GM18498 (cell line): ENCODE data around the gene THBD.

Source experiments
- ATAC-seq: cut with Tn5 transposase; IDR thresholded peaks from one replicate; pipeline ENCODE4 v1.9.1; 2021; ENCODE audit warnings: mild to moderate bottlenecking, moderate library complexity; ENCODE audit not compliant: unreplicated experiment

Gene THBD, protein sequence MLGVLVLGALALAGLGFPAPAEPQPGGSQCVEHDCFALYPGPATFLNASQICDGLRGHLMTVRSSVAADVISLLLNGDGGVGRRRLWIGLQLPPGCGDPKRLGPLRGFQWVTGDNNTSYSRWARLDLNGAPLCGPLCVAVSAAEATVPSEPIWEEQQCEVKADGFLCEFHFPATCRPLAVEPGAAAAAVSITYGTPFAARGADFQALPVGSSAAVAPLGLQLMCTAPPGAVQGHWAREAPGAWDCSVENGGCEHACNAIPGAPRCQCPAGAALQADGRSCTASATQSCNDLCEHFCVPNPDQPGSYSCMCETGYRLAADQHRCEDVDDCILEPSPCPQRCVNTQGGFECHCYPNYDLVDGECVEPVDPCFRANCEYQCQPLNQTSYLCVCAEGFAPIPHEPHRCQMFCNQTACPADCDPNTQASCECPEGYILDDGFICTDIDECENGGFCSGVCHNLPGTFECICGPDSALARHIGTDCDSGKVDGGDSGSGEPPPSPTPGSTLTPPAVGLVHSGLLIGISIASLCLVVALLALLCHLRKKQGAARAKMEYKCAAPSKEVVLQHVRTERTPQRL

DNA sequence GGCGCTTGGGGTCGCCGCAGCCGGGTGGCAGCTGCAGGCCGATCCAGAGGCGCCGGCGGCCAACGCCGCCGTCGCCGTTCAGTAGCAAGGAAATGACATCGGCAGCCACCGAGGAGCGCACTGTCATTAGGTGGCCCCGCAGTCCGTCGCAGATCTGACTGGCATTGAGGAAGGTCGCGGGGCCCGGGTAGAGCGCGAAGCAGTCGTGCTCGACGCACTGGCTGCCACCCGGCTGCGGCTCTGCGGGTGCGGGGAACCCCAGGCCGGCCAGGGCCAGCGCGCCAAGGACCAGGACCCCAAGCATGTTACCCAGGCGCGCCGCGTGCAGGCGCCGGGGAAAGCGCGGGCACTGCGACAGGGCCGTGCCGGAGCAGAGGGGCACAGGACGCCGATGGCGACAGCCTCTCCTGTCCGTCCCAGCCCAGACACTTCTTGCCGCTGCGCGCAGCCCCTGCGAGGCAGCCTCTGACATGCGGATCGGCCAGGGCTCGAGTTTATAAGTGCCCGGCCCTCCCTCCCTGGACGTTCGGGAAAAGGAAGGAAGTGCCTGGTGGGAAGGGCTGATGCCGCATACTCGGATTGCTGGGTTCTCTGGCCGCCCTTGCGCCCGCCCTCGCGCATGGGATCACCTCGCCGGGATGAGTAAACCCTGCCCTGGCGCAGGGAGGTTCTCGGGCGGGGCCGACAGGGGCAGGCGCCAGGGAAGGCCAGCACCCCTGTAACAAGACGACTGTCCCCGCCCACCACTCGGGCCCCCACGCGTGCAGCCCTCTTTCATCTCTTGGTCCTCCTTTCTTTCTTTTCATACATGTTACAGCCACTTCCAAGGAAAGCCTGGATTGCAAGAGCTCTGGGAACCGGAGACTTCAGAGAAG lies at the start of gene THBD:
Gene THBD (minus strand): TSS at position 472 of the 875 bp plus-strand sequence. CDS start 168 bp downstream, at position 304.
- ATAC-seq, result no peak

DNA sequence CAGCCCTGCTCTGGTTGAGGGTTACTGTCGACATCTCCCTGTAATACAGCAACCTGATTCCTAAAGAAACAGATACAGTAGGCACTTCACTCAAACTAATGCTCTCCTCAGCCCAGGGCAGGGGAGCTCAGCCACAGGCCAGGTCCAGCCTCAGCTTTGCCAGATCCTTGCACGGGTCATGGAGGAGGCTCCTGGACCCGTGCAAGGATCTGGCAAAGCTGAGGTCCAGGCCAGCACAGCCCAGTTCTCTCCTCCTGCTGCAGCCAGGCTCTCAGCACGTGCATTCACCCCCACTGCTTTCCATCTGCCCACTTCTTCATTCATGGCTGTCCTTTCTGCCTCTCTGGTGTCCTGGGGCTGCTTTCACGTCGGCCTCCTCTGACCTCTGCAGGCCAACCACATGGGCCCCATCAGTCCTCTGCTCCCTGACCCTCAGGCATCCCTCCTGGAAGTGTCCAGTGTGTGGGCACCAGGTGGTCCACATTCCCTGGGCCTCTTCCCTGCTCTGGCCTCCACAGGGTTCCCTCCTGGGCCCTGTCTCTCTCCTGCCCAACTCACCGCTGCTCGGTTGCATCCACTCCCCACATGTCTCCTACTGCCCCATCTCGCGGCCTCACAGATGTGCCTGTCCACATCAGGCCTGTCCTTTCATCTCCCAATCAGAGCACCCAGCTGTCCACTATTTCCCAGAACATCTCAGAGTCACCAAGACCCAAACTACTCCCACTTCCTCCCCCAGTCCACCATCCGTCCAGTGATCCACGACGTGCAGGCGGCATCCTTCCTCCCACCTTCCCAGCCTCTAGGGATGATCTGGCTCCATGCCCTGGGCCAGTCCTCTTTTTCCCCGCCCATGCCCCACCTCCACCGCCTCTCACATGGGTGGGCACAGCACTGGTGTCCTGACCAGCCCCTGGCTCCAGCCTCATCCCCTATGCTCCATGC lies 48.4 kb upstream of the THBD start:
- ATAC-seq, result no peak

DNA sequence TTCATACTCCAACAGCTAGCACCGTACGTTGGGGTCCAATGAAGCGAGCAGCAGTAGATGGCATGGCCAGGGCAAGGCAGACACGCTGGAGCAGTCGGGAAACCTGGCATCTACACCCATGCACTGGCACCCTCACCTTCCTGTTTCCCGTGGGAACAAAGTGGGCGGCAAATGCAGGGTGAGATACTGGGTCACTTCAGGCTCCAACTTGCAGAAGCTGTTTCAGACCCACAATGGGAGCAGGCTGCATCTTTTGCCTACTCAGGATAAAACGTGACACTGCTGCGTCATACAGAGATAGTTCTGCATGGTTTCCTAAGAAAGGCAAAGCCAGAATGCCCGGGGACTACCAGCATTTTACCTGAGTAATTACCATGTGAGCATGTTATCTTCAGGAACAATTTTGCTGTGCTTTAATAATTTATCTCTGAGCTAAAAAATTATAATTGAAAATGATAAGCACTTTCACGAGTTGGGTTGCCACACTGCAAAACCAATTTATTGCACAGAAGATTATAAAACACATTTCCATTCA lies 47.6 kb upstream of the THBD start:
- no peak for ATAC-seq

DNA sequence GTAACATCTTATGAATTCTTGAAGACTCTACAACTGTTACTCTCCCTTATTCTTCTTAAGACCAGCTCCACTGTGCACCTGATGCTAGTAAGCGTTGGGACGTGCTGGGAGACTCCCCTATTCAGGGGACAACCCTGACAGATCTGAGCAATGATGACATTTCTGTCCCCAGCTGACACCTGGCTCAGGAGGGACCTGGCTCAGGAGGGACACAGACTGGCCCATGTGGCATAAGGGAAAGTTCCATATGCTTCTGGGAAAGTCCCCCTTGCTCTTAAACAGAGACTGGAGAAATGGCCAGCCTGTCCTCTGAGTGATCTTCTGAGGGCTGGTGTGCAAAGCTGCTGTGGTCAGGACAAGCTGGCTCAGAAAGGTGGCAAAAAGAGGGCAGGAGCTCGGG lies 46.6 kb upstream of the THBD start:
- ATAC-seq, result no peak

DNA sequence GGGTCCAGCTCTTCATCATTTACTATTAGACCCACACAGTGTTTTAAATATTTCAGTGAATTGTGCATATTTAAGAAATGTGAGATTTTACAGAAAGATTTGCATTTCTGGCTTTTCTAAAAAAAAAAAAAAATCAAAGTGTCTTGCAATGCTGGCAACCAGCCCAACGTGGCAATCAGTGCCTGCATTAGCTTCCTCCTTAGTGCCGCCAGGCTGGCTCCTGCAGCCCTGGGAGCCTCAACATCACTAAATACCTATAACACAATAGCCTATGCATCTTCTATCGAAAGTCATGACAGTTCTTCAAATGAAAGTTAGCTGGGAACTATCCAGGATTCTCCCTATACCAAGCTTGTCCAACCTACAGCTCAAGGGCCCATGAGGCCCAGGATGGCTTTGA lies 46.0 kb upstream of the THBD start:
- no peak for ATAC-seq

DNA sequence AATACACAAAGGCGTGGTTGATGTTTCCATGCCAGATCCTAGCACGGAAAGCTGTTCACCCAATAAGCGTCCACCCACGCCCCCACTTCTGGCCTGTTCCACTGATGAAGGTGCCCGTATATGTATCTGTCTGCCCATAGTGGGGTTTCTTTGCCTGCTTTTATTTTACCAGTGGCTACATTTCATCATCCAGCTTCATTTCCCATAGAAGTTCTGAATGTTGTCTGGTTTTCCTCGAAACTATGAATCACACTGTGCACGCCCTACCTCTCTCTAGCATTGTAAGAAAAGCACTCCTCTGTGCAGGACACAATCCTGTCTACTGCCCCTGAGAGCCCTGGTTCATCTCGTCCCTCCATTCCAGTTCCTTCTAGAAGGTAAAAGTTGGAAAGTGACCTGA lies 45.5 kb upstream of the THBD start:
- ATAC-seq, result no peak

DNA sequence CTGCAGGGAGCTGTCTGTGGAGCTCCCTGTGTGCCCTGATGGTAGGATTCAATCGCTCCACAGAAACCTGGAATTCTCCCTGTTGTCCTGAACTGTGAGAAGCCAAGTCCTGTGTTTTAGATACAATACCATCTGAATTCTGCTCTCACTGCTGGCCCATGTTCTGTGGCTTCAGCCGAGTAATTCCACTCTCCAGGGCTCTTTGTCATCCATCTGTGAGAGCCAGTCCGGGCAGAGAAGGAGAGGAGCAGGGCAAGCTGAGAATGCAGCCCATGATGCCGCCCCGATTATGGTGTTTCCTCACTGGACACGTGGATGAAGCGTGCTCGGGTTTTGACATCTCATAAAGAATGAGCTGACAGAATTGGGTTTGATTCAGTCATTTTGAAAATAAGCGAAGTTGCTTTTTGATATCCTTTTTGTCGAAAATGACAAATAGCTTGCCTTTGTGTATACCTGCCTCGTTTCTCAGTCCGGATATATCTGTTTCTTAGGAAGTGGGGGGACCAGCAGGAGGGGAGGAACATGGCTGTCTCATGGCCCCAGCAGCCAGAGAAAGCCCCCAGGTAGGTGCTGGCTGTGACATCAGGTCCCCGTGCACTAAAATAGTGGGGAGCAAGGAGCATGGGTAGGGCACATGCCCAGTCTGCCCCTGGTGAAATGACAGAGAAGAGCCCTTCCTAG lies 44.9 kb upstream of the THBD start:
- no peak for ATAC-seq

DNA sequence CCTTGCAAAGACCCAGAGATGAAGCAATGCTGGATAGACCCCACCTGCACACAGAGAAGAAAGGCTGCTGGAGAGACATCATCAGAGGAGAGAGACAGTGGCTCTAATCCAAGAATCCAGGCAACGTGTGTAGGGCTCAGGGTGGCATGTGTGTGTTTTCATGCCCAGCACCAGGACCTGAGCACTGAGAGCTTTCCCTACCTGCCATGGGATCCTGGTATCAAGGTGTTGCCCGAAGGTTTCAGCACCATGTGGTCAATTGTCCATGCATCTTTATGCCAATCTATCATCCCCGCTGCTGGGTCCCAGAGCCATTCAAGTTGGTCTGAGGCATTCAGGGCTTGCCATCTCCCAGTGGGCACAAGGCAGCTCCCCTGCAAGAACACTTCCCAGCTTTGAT lies 44.1 kb upstream of the THBD start:
- no peak for ATAC-seq

DNA sequence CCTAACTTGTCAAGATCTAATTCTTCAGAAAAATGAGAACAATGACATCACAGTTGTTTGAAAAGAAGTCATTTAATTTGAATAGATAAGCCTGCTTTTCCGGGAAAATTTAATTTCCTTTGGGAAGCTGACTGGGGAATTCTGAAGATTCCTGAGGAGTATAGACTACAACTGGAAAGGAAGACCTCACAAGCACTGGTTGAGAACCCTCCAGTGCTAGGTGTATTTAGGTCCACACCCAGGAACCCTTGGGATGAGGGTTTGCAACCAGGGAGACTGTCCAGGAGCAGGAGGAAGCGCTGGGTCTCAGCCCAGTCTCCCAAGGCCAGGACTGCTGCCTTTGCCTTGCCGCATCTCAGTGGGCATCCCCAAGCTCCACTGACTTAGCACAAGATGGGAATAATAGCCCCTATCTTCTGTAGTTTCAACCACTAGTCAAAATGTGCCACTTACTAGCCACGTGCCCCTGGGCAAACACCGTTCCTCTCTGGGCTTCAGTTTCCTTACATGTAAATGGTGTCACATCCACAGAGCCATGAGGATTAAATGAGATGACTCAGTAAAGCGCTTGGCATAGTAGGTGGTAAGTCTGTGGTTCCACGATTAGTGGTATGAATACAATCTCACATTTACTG lies 43.5 kb upstream of the THBD start:
- ATAC-seq, result no peak

DNA sequence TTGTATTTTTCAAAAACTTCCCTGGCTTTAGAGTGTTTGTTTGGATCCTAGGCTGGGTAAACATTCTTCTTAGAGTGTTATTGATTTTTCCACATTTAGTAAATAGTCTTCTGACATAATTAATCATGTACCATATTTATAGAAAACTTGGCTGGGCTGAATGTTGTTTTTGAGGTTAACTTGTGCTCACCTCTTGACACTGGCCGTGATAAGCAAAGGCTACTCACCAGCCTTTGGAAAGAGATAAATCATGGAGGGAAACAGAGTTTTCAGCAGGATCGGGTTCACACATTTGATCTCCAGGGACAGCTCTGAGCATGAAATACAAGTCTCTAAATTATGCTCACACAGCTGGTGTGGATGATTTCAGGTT lies 42.9 kb upstream of the THBD start:
- no peak for ATAC-seq

DNA sequence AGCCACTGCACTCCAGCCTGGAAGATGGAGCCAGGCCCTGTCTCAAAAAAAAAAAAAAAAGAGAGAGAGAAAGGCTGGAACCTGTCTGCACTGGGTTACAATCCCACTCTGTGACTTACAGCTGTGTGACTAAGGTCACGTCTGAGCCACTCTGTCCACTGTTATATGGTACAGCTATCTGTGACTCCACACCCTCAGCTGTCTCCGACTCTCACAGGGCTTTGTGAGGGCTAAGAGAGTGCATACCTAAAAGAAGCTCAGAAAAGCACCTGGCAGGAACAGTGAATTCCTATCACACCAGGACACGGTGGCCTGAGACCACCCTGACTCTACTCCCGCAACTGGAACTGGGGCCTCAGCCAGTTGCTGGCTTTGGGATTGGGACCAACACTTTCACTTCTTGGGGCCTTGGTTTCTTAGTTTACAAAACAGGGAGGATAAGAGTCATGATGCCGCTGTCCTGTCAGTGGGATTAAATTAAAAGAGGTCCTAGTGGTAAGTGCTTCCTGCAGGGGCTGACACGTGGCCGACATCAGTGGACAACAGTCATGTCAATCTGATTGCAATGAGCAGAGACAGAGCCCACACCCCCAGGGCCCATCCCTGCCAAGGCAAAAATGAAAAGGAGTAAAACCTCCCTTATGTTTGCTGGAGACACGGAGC lies 42.4 kb upstream of the THBD start:
- ATAC-seq, result no peak

DNA sequence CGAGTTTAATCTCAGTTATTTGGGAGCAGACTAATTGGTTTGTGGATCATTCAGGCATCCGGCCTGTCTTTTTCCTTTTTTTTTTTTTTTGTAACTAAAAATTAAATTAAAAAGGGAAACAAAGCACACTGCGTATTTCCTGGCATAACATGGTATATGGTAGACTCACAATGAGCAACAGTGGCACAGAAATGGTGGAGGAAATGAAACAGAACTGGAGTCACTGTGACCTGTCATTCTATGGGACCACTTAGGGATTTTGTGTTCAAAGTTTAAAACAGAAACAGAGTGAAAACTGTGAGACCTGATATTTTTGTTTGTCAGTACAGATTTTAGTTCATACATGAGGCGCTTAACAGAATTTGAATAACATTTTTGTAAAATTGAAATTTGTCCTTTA lies 41.4 kb upstream of the THBD start:
- ATAC-seq, result no peak

DNA sequence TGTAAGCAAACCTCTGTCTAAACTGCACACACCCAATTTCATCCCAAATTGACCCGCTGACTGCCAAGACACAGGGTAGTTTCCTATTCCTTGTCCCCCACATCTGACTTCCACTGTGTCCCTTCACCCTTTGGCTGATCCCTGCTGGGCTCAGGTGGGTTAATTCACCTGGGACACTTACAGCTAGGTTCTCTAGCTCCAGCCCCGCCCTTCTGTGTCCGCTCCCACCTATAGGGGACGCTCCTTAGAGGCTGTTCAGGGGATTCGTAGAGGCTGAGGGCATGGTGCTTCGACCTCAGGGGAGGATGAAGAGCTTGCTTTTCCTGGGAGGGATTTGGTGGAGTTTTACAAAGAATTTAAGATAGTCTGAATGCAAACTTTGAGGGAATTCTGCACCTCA lies 40.7 kb upstream of the THBD start:
- no peak for ATAC-seq

DNA sequence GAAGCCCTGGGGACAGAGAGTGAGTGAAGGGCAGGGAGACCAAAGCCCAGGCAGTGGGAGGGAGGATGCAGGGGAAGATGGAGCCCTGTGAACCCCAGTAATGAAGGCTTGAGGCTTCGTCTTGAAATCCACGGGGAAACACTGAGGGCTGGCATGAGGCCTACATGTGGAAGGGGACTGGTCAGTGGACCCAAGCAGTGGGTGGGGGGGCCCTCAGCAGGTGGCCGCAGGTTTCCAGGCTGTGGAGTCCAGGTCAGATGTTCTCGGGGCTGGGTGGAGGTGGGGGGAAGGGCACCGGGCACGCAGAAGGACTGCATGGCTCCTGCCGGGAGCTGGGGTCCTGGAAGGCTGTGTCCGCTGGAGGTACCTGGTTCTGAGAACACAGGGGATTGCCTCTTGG lies 39.4 kb upstream of the THBD start:
- no peak for ATAC-seq

DNA sequence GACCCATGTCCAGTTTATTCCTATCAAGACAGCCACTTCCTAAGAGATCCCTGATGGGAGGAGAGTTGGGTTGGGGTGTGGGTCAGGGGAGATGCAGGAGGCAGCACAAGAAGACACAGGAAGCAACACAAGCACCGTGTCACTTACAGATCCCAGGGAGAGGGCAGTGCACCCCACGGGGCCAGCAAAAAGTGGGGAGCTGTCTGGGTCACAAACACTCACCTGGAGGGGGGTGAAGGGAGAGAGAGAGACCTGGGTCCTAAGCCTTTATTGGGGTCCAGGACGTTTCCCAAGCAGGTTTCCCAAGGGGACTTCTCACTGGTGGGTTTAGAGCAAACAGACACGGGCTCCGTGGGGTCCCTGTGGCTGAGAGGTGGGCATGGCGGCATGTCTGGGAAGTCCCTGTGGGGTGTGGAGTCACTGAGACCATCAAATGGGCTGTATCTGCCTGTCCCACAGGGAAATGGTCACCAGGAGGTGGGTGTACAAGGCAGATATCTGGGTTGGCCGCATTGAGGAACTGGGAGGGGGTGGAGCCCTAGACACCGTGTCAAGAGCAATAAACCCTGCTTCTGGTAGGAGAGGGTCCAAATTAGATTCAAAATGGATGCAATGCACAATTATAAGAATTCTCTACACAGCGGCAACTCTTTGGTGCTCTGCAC lies 38.2 kb upstream of the THBD start:
- ATAC-seq, result no peak

DNA sequence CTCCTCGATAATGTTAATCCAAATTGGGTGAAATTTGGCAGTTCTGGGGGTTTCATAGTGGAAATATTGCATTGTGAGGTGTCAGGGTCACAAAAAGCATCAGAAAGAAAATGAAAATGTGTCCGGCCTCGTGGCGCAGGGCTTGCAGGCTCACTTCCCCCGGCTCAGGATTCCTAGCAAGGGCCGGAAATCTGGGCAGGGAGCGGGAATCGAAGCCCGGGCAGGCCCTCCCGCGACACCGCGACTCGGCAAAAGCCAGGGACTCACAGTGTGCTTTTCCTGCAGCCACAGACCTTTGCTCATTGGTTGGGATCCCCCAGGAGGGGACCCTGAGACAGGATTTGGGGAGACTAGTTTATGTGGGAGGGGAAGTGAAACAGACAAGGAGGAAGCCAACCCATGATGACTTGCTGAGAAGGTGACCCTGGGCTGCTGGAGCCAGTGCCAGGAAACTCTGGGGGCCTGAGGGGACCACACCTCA lies 37.5 kb upstream of the THBD start:
- no peak for ATAC-seq

DNA sequence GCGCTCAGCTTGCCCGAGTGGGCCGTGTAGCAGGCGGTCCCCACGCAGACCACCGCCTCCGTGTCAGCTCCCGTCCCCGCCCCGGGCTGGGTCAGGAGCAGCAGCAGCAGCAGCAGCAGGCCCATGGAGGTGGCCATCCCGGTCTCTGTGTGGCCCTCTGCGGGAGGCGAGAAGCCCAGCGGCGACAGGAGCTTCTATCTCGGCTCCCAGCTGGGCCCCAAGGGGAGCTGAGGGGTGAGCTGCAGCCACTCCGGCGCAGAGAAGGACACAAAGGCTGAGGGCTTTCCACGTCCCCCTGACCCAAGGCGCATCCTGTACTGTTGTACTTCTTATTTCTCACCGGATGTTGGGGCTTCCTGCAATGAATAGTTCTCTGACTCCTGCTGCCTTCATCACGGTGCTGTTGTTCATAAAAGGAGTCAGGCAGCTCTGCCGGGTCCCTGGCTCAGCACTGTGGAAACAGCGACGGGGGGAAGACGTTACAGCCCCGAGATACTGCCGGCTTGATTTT lies 36.6 kb upstream of the THBD start, which contains the start of gene CD93:
Gene CD93 (minus strand): TSS at position 269 of the 511 bp plus-strand sequence. CDS start 132 bp downstream, at position 137.
- ATAC-seq, result peak; percentile 50
